GM18873 (cell line): ENCODE results near the gene SETD5.

Experiments used
- ATAC-seq: cut with Tn5 transposase; IDR thresholded peaks from one replicate; pipeline ENCODE4 v1.9.1; 2021; ENCODE audit warnings: mild to moderate bottlenecking, moderate library complexity, moderate number of reproducible peaks; ENCODE audit not compliant: unreplicated experiment, low FRiP score

SETD5 gene

GRCh38 chr3:9409981-9410854 is 12.8 kb downstream of the SETD5 start:
- no peak for ATAC-seq

GRCh38 chr3:9411302-9411701 is 13.9 kb downstream of the SETD5 start:
- ATAC-seq = no peak

- no peak for ATAC-seq
These were observed 14.9 kb downstream of the SETD5 start for GRCh38 chr3:9412293-9412692.

GRCh38 chr3:9414826-9415225 is 17.4 kb downstream of the SETD5 start:
- no peak for ATAC-seq

- ATAC-seq = no peak
These were observed 18.2 kb downstream of the SETD5 start for GRCh38 chr3:9415485-9416138.

- ATAC-seq = no peak
These were observed 18.8 kb downstream of the SETD5 start for GRCh38 chr3:9416139-9416780.

- ATAC-seq = no peak
These were observed 23.6 kb downstream of the SETD5 start for GRCh38 chr3:9420850-9421549.

- no peak for ATAC-seq
These were observed 25.5 kb downstream of the SETD5 start for GRCh38 chr3:9422712-9423424.

- ATAC-seq = no peak
These were observed 31.0 kb downstream of the SETD5 start for GRCh38 chr3:9428411-9428810.

- no peak for ATAC-seq
These were observed 33.3 kb downstream of the SETD5 start for GRCh38 chr3:9430733-9431132.

- no peak for ATAC-seq
These were observed 36.5 kb downstream of the SETD5 start for GRCh38 chr3:9433627-9434521.

- ATAC-seq = no peak
These were observed 37.9 kb downstream of the SETD5 start for GRCh38 chr3:9435316-9435715.

GRCh38 chr3:9439331-9439730 is 41.9 kb downstream of the SETD5 start:
- no peak for ATAC-seq

GRCh38 chr3:9441501-9442221 is 44.2 kb downstream of the SETD5 start:
- ATAC-seq = no peak

GRCh38 chr3:9448071-9448470 is 50.7 kb downstream of the SETD5 start:
- no peak for ATAC-seq

- ATAC-seq = no peak
These were observed 51.2 kb downstream of the SETD5 start for GRCh38 chr3:9448643-9449042.

GRCh38 chr3:9450126-9450525 is 52.7 kb downstream of the SETD5 start:
- ATAC-seq = no peak

- ATAC-seq = no peak
These were observed 53.6 kb downstream of the SETD5 start for GRCh38 chr3:9450991-9451390.

- ATAC-seq = no peak
These were observed 55.0 kb downstream of the SETD5 start for GRCh38 chr3:9452417-9452816.
